ENCODE measurements around the gene MFN1. TPM values are rescaled to one million over a fixed set of nuclear protein-coding genes. Genes with fewer than 3 reads are reported as not detected.

The MFN1 gene
- polyA plus RNA-seq, 4 donors: 53.6 to 70.8 (median 67.5) TPM

DNA sequence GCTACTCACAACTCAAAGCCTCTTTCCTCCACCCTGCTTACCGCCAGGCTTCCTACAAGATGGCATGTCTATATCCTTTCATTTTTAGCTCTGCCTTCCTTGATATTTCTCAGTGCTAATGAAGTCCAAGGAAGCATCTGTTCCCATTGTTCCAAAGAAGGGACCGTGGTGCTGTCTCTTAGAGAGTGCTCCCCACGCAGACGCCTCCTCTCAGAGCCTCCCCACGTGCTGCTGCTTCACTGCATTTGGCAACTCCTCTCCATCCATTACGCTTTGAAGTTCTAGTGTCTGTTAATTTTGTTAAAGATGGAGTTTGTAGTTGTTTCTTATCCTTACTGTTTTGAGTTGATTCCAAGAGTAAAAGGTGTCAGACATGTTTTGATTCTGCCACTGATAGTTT, 77.6 kb downstream of the MFN1 start:
- DNase-seq (ENCODE audit: low read depth in 4 of 4, low spot score in 3 of 4): no peak

DNA sequence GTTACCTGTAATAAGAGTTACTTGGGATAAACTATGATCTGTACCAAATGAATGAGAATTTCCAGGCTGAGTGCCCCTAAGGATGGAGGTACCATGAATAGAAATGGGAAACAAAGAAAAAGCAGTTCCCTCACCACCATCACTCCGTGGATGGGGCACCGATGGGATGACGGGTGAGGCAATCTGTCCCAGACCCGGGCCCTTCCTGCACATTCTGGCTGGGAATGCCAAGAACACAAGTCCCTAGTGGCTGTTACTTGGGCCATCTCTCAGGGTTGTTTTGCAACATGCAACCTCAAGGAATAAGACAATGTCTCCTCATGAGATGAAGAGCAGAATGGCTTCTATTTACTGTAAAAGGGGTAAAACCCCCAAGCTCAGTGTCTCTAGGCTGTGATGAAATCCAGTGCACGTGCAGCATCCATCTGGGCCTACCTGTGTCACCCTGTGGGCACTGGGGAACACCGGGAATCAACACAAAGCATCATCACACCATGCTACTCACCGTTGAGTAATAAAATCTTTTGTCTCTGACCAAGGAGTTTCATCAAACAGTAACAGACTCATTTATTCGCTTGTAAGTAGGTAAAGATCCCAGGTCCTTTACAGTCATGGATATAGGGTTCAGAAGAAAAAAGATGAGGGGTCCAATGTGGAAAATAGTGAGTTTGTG, 81.5 kb downstream of the MFN1 start:
- DNase-seq (ENCODE audit: low read depth in 4 of 4, low spot score in 3 of 4): no peak

DNA sequence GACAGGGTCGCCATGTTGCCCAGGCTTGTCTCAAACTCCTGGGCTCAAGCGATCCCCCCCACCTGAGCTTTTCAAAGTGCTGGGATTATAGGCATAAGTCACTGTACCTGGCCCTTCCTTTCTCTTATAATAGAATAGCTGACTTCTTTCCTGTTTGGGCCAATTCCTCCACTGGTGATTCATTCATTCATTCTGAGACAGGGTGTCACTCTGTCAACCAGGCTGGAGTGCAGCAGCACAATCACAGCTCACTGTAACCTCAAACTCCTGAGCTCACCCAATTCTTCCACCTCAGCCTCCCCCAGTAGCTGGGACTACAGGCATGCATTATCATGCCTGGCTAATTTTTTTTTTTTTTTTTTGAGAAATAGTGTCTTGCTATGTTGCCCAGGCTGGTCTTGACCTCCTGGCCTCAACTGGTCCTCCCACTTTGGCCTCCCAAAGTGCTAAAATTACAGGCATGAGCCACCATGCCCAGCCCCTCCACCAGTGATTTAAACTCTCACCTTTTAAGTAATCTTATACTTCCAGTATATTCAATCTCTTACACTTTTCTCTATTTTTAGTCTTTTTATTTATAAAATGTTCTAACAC, 82.9 kb downstream of the MFN1 start:
- DNase-seq (ENCODE audit: low read depth in 4 of 4, low spot score in 3 of 4): no peak

DNA sequence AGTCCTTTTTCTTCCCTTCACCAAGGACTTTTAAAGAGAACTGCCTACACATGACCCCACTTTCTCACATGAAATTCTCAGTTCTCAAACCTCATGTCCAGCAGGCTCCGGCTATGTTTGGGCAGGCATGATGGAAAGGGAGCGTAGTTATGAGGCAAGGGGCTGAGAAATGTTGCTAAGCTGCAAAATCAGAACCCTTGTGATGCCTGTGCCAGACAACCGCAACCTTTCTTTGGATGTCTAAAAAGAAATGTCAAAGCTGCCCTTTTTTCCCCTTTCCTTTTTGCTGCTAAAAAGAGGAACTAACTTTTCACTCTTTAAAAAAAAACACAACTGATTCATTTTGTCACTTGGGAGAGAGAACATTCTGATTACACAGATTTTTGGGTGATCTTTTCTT, 84.5 kb downstream of the MFN1 start:
- DNase-seq (ENCODE audit: low read depth in 4 of 4, low spot score in 3 of 4): no peak

DNA sequence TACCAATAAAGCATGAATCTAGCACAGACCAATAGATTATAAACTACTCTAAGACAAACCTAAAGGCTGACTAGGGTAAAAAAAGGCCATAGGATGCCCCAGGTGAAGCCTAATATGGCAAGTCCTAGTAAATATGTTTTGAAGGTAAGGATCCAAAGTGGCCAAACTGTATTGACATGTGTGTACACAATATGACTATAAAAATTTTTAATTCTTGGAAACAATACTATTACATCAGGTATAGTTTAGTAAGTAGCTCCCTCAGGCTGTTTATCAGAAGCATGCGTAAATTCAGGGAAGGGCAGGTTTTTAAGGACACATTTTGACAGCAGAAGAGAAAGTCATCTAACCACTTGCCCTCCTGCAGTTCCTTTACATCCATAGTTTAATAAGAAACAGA, 84.9 kb downstream of the MFN1 start:
- DNase-seq (ENCODE audit: low read depth in 4 of 4, low spot score in 3 of 4): no peak

DNA sequence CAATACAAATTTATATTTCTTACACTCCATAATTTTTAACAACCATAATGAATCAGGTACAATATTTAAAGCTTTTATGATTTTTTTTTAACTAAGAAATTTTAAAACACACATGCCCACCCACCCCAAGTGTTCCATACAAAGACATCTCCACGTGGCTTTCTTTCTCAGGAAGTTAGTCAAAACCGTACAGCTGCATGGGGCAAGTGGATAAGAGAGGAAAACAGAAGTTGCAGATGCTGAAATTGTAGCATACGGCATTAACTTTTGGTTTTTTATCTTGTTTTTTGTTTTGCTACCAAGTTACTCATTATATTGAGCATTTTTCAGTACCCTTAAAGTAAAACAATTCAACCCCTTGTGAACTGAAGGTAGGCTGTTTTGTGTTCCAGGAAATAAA, 89.0 kb downstream of the MFN1 start:
- no peak for DNase-seq (ENCODE audit: low read depth in 4 of 4, low spot score in 3 of 4)

DNA sequence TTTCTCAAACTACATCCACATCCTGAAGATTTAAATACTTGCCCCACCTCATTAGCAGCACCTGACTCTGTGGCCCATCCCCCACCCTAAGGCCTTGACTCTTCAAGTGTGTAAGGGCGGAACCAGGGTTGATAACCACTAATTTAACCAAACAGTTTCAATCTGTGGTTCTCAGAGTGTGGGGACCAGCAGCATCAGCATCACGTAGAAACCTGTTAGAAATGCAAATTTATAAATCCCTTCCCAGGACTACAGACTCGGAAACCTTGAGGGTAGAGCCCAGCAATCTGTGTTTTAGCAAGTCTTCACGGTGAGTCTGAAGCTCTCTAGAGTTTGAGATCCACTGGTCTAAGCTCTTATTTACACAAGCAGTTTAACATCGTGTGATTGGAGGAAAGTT, 91.3 kb downstream of the MFN1 start:
- DNase-seq (ENCODE audit: low read depth in 4 of 4, low spot score in 3 of 4): no peak

Other genes with a start within 250 kb of the MFN1 start
- gene PIK3CA, start 199.4 kb upstream of the MFN1 start, polyA plus RNA-seq (ENCODE audit: insufficient read length in 4 of 4): 10 to 100 TPM; 24.0 to 34.1 (median 30.7) TPM
- gene KCNMB3, start 96.6 kb upstream of the MFN1 start, polyA plus RNA-seq (ENCODE audit: insufficient read length in 4 of 4): 1 to 10 TPM; 4.8 to 7.3 (median 6.2) TPM
- 10 to 100 TPM; 50.7 to 64.4 (median 62.6) TPM for gene ZNF639, start 24.7 kb upstream of the MFN1 start, polyA plus RNA-seq (ENCODE audit: insufficient read length in 4 of 4)
- 10 to 100 TPM; 25.7 to 33.9 (median 31.6) TPM for gene GNB4, start 103.8 kb downstream of the MFN1 start, polyA plus RNA-seq (ENCODE audit: insufficient read length in 4 of 4)
- 100 to 1,000 TPM in 3 of 4 donors, 10 to 100 TPM in 1; 97.3 to 113 (median 108) TPM for gene ACTL6A, start 215.2 kb downstream of the MFN1 start, polyA plus RNA-seq (ENCODE audit: insufficient read length in 4 of 4)